Astrocyte (in vitro differentiated cells and primary cell): Measurements from ENCODE around the gene CR1L. TPM values are rescaled to one million over a fixed set of nuclear protein-coding genes. Genes with fewer than 3 reads are reported as not detected.
"Not testable (repeated sequence)": the region's sequence is repeated elsewhere in the genome, so short reads cannot be mapped to it uniquely, and the experiment has no call there.

ENCODE experiments used
- DNase-seq: peaks from one replicate; pipeline ENCODE4 v3.0.0-alpha.2; 2010; ENCODE audit warnings: low read depth
- FAIRE-seq: peaks from 2 replicates; lab custom pipeline; 2011; peaks lifted over from hg19 to GRCh38; lab: Jason Lieb, UNC
- H2AFZ ChIP-seq: 2 replicates; pipeline ENCODE4 v1.6.0; 2012; ENCODE audit warnings: low read depth, low read length, inconsistent platforms
- H3K27ac ChIP-seq: 2 replicates; pipeline ENCODE4 v1.5.1; 2011; ENCODE audit warnings: low read depth, low read length, inconsistent platforms
- H3K27me3 ChIP-seq: 2 replicates; pipeline ENCODE4 v1.6.0; 2011; ENCODE audit warnings: low read length, inconsistent platforms; ENCODE audit not compliant: insufficient read depth
- H3K36me3 ChIP-seq: 2 replicates; pipeline ENCODE4 v1.5.1; 2011; ENCODE audit warnings: low read length, inconsistent platforms; ENCODE audit not compliant: insufficient read depth
- H3K4me1 ChIP-seq: 2 replicates; pipeline ENCODE4 v1.5.1; 2011; ENCODE audit warnings: low read length, inconsistent platforms; ENCODE audit not compliant: insufficient read depth
- H3K4me2 ChIP-seq: 2 replicates; pipeline ENCODE4 v1.6.0; 2012; ENCODE audit warnings: low read length, inconsistent platforms
- H3K4me3 ChIP-seq: 2 replicates; pipeline ENCODE4 v1.5.1; 2011; ENCODE audit warnings: low read depth, mild to moderate bottlenecking, low read length, inconsistent platforms; ENCODE audit not compliant: insufficient read depth
- H3K79me2 ChIP-seq: 2 replicates; pipeline ENCODE4 v1.6.0; 2012; ENCODE audit warnings: mild to moderate bottlenecking, low read length, inconsistent platforms; ENCODE audit not compliant: insufficient read depth
- H3K9ac ChIP-seq: 2 replicates; pipeline ENCODE4 v1.6.0; 2012; ENCODE audit warnings: mild to moderate bottlenecking, low read length, inconsistent platforms
- H3K9me3 ChIP-seq: 2 replicates; pipeline ENCODE4 v1.5.1; 2012; ENCODE audit warnings: low read depth, mild to moderate bottlenecking, low read length, inconsistent platforms; ENCODE audit not compliant: insufficient read depth
- H4K20me1 ChIP-seq: 2 replicates; pipeline ENCODE4 v1.6.0; 2012; ENCODE audit warnings: low read length, inconsistent platforms; ENCODE audit not compliant: insufficient read depth
- H3K27ac Mint-ChIP-seq: one replicate; pipeline ENCODE4 v1.8.0; 2021; ENCODE audit warnings: mild to moderate bottlenecking, mixed read lengths; ENCODE audit not compliant: unreplicated experiment
- H3K27me3 Mint-ChIP-seq: one replicate; pipeline ENCODE4 v1.8.0; 2021; ENCODE audit warnings: low read depth, mixed read lengths; ENCODE audit not compliant: unreplicated experiment
- H3K36me3 Mint-ChIP-seq: one replicate; pipeline ENCODE4 v1.8.0; 2021; ENCODE audit warnings: low read depth, mixed read lengths; ENCODE audit not compliant: unreplicated experiment
- H3K4me1 Mint-ChIP-seq: one replicate; pipeline ENCODE4 v1.8.0; 2021; ENCODE audit warnings: low read depth, mixed read lengths; ENCODE audit not compliant: unreplicated experiment
- H3K4me3 Mint-ChIP-seq: one replicate; pipeline ENCODE4 v1.8.0; 2021; ENCODE audit warnings: mild to moderate bottlenecking, moderate library complexity, mixed read lengths; ENCODE audit not compliant: unreplicated experiment
- H3K9me3 Mint-ChIP-seq: one replicate; pipeline ENCODE4 v1.8.0; 2021; ENCODE audit warnings: mild to moderate bottlenecking, mixed read lengths; ENCODE audit not compliant: unreplicated experiment
- CTCF ChIP-seq: IDR thresholded peaks from 2 replicates; pipeline ENCODE4 v1.5.1; 2011; ENCODE audit warnings: low read depth, mild to moderate bottlenecking, inconsistent platforms, low read length, moderate library complexity; ENCODE audit not compliant: insufficient read depth
- EZH2 ChIP-seq: IDR thresholded peaks from 2 replicates; pipeline ENCODE4 v1.6.1; 2012; ENCODE audit warnings: mild to moderate bottlenecking, low read length, inconsistent platforms; ENCODE audit not compliant: insufficient read depth
- total RNA-seq: library from RNA; stranded (reverse); gene quantifications from 2 replicates; pipeline ENCODE4 v1.2.1, GENCODE V29; 2021

CR1L gene
- total RNA-seq, 1 donor from 2014 or later, result not detected

- Histone ChIP-seq H3K27me3 (no peaks in the 10 kb centered on the region), H3K4me1 (peaks cover 8% of the 10 kb centered on the region), H3K9me3 (no peaks in the 10 kb centered on the region), H3K27ac (no peak overlapping the region), H3K4me3 (peak overlapping the region; percentile 93), H3K9ac (peak overlapping the region; percentile 91), H3K36me3 (no peaks in the 10 kb centered on the region), H3K79me2 (peaks cover 39% of the 10 kb centered on the region), H2AFZ (peak overlapping the region; percentile 95), H3K4me2 (peak overlapping the region; percentile 89), H4K20me1 (peaks cover 31% of the 10 kb centered on the region)
- H3K27ac Mint-ChIP-seq, result peak overlapping the region; percentile 88
- H3K27me3 Mint-ChIP-seq, result no peaks in the 10 kb centered on the region
- FAIRE-seq (no peak), DNase-seq (no peak)
- H3K9me3 Mint-ChIP-seq, result no peaks in the 10 kb centered on the region
- no peaks in the 10 kb centered on the region for H3K36me3 Mint-ChIP-seq
- H3K4me1 Mint-ChIP-seq, result peaks cover 21% of the 10 kb centered on the region
- H3K4me3 Mint-ChIP-seq, result peak overlapping the region; percentile 99
- TF ChIP-seq CTCF (no peak), EZH2 (no peak)
Observed at GRCh38 chr1:207750631-207751305, 105.8 kb downstream of the CR1L start.

GRCh38 chr1:207751463-207751789 lies 106.5 kb downstream of the CR1L start:
- H3K36me3 Mint-ChIP-seq, DNase-seq, H3K27me3 Mint-ChIP-seq, H3K36me3 ChIP-seq, H3K4me1 ChIP-seq, H3K9me3 ChIP-seq, H3K27me3 ChIP-seq, H3K9me3 Mint-ChIP-seq, FAIRE-seq: not testable (repeated sequence)
- peaks cover 38% of the 10 kb centered on the region for H4K20me1 ChIP-seq
- peak overlapping the region; percentile 95 for H2AFZ ChIP-seq
- peak overlapping the region; percentile 99 for H3K4me3 Mint-ChIP-seq
- H3K27ac ChIP-seq, result peak overlapping the region; percentile 50
- peaks cover 46% of the 10 kb centered on the region for H3K79me2 ChIP-seq
- H3K4me2 ChIP-seq, result peak overlapping the region; percentile 89
- H3K4me1 Mint-ChIP-seq, result peaks cover 24% of the 10 kb centered on the region
- peak overlapping the region; percentile 91 for H3K9ac ChIP-seq
- H3K4me3 ChIP-seq, result peak overlapping the region; percentile 93
- peak overlapping the region; percentile 88 for H3K27ac Mint-ChIP-seq

- peaks cover 42% of the 10 kb centered on the region for H4K20me1 ChIP-seq
- no peaks in the 10 kb centered on the region for H3K36me3 Mint-ChIP-seq
- H3K4me3 Mint-ChIP-seq, result peak within 1 kb of the TSS; percentile 99
- peak within 1 kb of the TSS; percentile 50 for H3K27ac ChIP-seq
- no peaks in the 10 kb centered on the region for H3K9me3 ChIP-seq
- H3K9ac ChIP-seq, result peak within 1 kb of the TSS; percentile 91
- H3K4me1 ChIP-seq, result peaks cover 8% of the 10 kb centered on the region
- H3K27me3 ChIP-seq, result no peaks in the 10 kb centered on the region
- no peaks in the 10 kb centered on the region for H3K9me3 Mint-ChIP-seq
- H3K79me2 ChIP-seq, result peaks cover 51% of the 10 kb centered on the region
- H3K27me3 Mint-ChIP-seq, result no peaks in the 10 kb centered on the region
- H3K4me1 Mint-ChIP-seq, result peaks cover 24% of the 10 kb centered on the region
- TF ChIP-seq EZH2 (no peak), CTCF (no peak)
- H3K36me3 ChIP-seq, result no peaks in the 10 kb centered on the region
- H3K4me3 ChIP-seq, result peak within 1 kb of the TSS; percentile 93
- H3K27ac Mint-ChIP-seq, result peak within 1 kb of the TSS; percentile 91
- H3K4me2 ChIP-seq, result peak within 1 kb of the TSS; percentile 89
- peak within 1 kb of the TSS; percentile 95 for H2AFZ ChIP-seq
- peak; percentile 83 for DNase-seq
- FAIRE-seq, result no peak
Observed at GRCh38 chr1:207751790-207752455, 107.0 kb downstream of the CR1L start, which contains the start of gene CD46. CD46 (plus strand) TSS chr1:207752054; CDS start chr1:207752213, 159 bp downstream.
